HepG2 (cell line): Measurements from ENCODE around the gene NOL4L. TPM values are rescaled to one million over a fixed set of nuclear protein-coding genes. Genes with fewer than 3 reads are reported as not detected.

Experiments used
- ATRX ChIP-seq: sonication (generic); formaldehyde crosslinking; IDR thresholded peaks from 2 replicates; pipeline ENCODE4 v1.4.0; 2020; ENCODE audit warnings: missing genetic modification reagents, borderline replicate concordance
- EP300 ChIP-seq, 3 experiments: sonication (generic) in 1 of 3; formaldehyde crosslinking in 1 of 3; IDR thresholded peaks; 2 replicates each; pipeline versions ENCODE4 v1.5.1 to v1.6.1; 2011 to 2020; ENCODE audit warnings: low read depth in 2 of 3, low read length in 2 of 3, borderline replicate concordance in 1 of 3, improper control_type of control experiment in 1 of 3, mild to moderate bottlenecking in 1 of 3, missing genetic modification reagents in 1 of 3, moderate library complexity in 1 of 3
- ETV5 ChIP-seq: IDR thresholded peaks from 2 replicates; pipeline ENCODE4 v1.6.1; 2018; ENCODE audit warnings: missing biosample characterization, missing genetic modification reagents, inconsistent platforms, borderline replicate concordance
- HOXA9 ChIP-seq: sonication (generic); formaldehyde crosslinking; IDR thresholded peaks from 2 replicates; pipeline ENCODE4 v1.8.1; 2022; ENCODE audit warnings: missing genetic modification reagents, mild to moderate bottlenecking, moderate library complexity, borderline replicate concordance
- KDM3A ChIP-seq: IDR thresholded peaks from 2 replicates; pipeline ENCODE4 v1.6.1; 2018; ENCODE audit warnings: low read depth, missing compliant biosample characterization
- MLLT10 ChIP-seq: sonication (generic); formaldehyde crosslinking; IDR thresholded peaks from 2 replicates; pipeline ENCODE4 v1.4.0; 2020; ENCODE audit warnings: missing genetic modification reagents
- REXO4 ChIP-seq: sonication (generic); formaldehyde crosslinking; IDR thresholded peaks from 2 replicates; pipeline ENCODE4 v1.8.0; 2022; ENCODE audit warnings: missing genetic modification reagents, mild to moderate bottlenecking, borderline replicate concordance
- TEAD3 ChIP-seq: optimal IDR thresholded peaks from 2 replicates; pipeline ENCODE3; 2016; ENCODE audit warnings: borderline replicate concordance
- TFDP2 ChIP-seq: sonication (generic); formaldehyde crosslinking; IDR thresholded peaks from 2 replicates; pipeline ENCODE4 v1.4.0; 2020; ENCODE audit warnings: missing genetic modification reagents
- TMF1 ChIP-seq: sonication (generic); formaldehyde crosslinking; IDR thresholded peaks from 2 replicates; pipeline ENCODE4 v1.8.1; 2022; ENCODE audit warnings: low read depth, missing genetic modification reagents
- TRIM24 ChIP-seq: sonication (generic); formaldehyde crosslinking; IDR thresholded peaks from 2 replicates; pipeline ENCODE4 v1.8.0; 2022; ENCODE audit warnings: mild to moderate bottlenecking, missing genetic modification reagents
- ZNF136 ChIP-seq: sonication (generic); formaldehyde crosslinking; IDR thresholded peaks from 2 replicates; pipeline ENCODE4 v1.8.1; 2022; ENCODE audit warnings: low read depth, mild to moderate bottlenecking, moderate library complexity, missing genetic modification reagents
- ZNF232 ChIP-seq: sonication (generic); formaldehyde crosslinking; IDR thresholded peaks from 2 replicates; pipeline ENCODE4 v1.4.0; 2020; ENCODE audit warnings: missing genetic modification reagents, borderline replicate concordance
- ZNF235 ChIP-seq: sonication (generic); formaldehyde crosslinking; IDR thresholded peaks from 2 replicates; pipeline ENCODE4 v1.8.1; 2023; ENCODE audit warnings: mild to moderate bottlenecking, missing genetic modification reagents, borderline replicate concordance
- ZNF44 ChIP-seq: sonication (generic); formaldehyde crosslinking; IDR thresholded peaks from 2 replicates; pipeline ENCODE4 v1.5.1; 2020; ENCODE audit warnings: mild to moderate bottlenecking, missing genetic modification reagents
- ZNF572 ChIP-seq: sonication (generic); formaldehyde crosslinking; IDR thresholded peaks from 2 replicates; pipeline ENCODE4 v1.5.1; 2020; ENCODE audit warnings: mild to moderate bottlenecking, missing genetic modification reagents
- ZNF577 ChIP-seq: sonication (generic); formaldehyde crosslinking; IDR thresholded peaks from 2 replicates; pipeline ENCODE4 v1.4.0; 2020; ENCODE audit warnings: mild to moderate bottlenecking, low read depth, missing genetic modification reagents, borderline replicate concordance
- ZSCAN22 ChIP-seq: sonication (generic); formaldehyde crosslinking; IDR thresholded peaks from 2 replicates; pipeline ENCODE4 v1.4.0; 2020; ENCODE audit warnings: mild to moderate bottlenecking, missing genetic modification reagents
- polyA plus RNA-seq, 8 experiments: library from polyadenylated mRNA; depleted of rRNA in 3 of 8; stranded (reverse) in 7 of 8; unstranded in 1 of 8; fragments of >200 nt; fragmentation: Illumina TruSeq in 4 of 8; extraction: Trizol in 4 of 8; gene quantifications; 2 replicates each; pipeline versions ENCODE4 v1.2.1 to v1.2.3, GENCODE V29; 2011 to 2016; ENCODE audit warnings: low read depth in 4 of 8, missing spikeins in 1 of 8, mixed read lengths in 1 of 8; ENCODE audit not compliant: insufficient read depth in 1 of 8
- total RNA-seq, 5 experiments: library from RNA; depleted of rRNA; stranded (reverse); fragments of >200 nt; fragmentation: Illumina TruSeq; extraction: Trizol; gene quantifications; 2 replicates each; pipeline ENCODE4 v1.2.3, GENCODE V29; 2016; ENCODE audit warnings: low read depth in 1 of 5
- TF ChIP-seq, protein P1 (sequence below): sonication (generic); formaldehyde crosslinking; conservative IDR thresholded peaks from 2 replicates; pipeline ENCODE4 v1.8.0; 2022; ENCODE audit warnings: mild to moderate bottlenecking, moderate library complexity, missing genetic modification reagents
- TF ChIP-seq, protein P2 (sequence below): sonication (generic); formaldehyde crosslinking; IDR thresholded peaks from 2 replicates; pipeline ENCODE4 v1.8.0; 2022; ENCODE audit warnings: missing genetic modification reagents, mild to moderate bottlenecking, borderline replicate concordance
- TF ChIP-seq, protein P3 (sequence below): sonication (generic); formaldehyde crosslinking; IDR thresholded peaks from 2 replicates; pipeline ENCODE4 v1.4.0; 2020; ENCODE audit warnings: missing genetic modification reagents

Gene NOL4L
- total and polyA plus RNA-seq, 2 of the 13 experiments (the other 11 are each of a cell fraction or from before 2014, with no cell fraction given): 16.6 to 35.4 TPM

- TF ChIP-seq, protein P1, sequence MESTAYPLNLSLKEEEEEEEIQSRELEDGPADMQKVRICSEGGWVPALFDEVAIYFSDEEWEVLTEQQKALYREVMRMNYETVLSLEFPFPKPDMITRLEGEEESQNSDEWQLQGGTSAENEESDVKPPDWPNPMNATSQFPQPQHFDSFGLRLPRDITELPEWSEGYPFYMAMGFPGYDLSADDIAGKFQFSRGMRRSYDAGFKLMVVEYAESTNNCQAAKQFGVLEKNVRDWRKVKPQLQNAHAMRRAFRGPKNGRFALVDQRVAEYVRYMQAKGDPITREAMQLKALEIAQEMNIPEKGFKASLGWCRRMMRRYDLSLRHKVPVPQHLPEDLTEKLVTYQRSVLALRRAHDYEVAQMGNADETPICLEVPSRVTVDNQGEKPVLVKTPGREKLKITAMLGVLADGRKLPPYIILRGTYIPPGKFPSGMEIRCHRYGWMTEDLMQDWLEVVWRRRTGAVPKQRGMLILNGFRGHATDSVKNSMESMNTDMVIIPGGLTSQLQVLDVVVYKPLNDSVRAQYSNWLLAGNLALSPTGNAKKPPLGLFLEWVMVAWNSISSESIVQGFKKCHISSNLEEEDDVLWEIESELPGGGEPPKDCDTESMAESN (CRISPR knock-in tag): 0 out of 2 replicates have a peak, but pooled peaks have one; percentile 29
- peak; percentile 59 for TF ChIP-seq TEAD3
- TF ChIP-seq ATRX (CRISPR knock-in tag): no peak
- TF ChIP-seq MLLT10: no peak
- TF ChIP-seq, protein P2, sequence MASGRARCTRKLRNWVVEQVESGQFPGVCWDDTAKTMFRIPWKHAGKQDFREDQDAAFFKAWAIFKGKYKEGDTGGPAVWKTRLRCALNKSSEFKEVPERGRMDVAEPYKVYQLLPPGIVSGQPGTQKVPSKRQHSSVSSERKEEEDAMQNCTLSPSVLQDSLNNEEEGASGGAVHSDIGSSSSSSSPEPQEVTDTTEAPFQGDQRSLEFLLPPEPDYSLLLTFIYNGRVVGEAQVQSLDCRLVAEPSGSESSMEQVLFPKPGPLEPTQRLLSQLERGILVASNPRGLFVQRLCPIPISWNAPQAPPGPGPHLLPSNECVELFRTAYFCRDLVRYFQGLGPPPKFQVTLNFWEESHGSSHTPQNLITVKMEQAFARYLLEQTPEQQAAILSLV (CRISPR knock-in tag): 0 out of 2 replicates have a peak, but pooled peaks have one; percentile 53
- TF ChIP-seq EP300 (IDR thresholded peaks at IDR 0.05; ENCODE audit: low read depth in 2 of 2, low read length in 2 of 2): peak in 1 of 2 experiments; percentile 21; a peak in 1 of 4 replicates
- peak; percentile 59 for TF ChIP-seq EP300 (CRISPR knock-in tag; IDR thresholded peaks at IDR 0.05; ENCODE audit: borderline replicate concordance)
- no peak for TF ChIP-seq REXO4 (CRISPR knock-in tag)
- no peak for TF ChIP-seq ZNF577 (CRISPR knock-in tag)
- TF ChIP-seq ZNF572 (CRISPR knock-in tag): no peak
- TF ChIP-seq ETV5: no peak
- no peak for TF ChIP-seq ZSCAN22 (CRISPR knock-in tag)
- TF ChIP-seq ZNF44: no peak
- TF ChIP-seq TMF1 (CRISPR knock-in tag): no peak
- TF ChIP-seq, protein P3, sequence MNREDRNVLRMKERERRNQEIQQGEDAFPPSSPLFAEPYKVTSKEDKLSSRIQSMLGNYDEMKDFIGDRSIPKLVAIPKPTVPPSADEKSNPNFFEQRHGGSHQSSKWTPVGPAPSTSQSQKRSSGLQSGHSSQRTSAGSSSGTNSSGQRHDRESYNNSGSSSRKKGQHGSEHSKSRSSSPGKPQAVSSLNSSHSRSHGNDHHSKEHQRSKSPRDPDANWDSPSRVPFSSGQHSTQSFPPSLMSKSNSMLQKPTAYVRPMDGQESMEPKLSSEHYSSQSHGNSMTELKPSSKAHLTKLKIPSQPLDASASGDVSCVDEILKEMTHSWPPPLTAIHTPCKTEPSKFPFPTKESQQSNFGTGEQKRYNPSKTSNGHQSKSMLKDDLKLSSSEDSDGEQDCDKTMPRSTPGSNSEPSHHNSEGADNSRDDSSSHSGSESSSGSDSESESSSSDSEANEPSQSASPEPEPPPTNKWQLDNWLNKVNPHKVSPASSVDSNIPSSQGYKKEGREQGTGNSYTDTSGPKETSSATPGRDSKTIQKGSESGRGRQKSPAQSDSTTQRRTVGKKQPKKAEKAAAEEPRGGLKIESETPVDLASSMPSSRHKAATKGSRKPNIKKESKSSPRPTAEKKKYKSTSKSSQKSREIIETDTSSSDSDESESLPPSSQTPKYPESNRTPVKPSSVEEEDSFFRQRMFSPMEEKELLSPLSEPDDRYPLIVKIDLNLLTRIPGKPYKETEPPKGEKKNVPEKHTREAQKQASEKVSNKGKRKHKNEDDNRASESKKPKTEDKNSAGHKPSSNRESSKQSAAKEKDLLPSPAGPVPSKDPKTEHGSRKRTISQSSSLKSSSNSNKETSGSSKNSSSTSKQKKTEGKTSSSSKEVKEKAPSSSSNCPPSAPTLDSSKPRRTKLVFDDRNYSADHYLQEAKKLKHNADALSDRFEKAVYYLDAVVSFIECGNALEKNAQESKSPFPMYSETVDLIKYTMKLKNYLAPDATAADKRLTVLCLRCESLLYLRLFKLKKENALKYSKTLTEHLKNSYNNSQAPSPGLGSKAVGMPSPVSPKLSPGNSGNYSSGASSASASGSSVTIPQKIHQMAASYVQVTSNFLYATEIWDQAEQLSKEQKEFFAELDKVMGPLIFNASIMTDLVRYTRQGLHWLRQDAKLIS: no peak
- TF ChIP-seq TFDP2: no peak
- TF ChIP-seq TRIM24: no peak
- TF ChIP-seq ZNF136 (CRISPR knock-in tag): 0 out of 2 replicates have a peak, but pooled peaks have one; percentile 36
- no peak for TF ChIP-seq KDM3A (CRISPR knock-in tag)
- no peak for TF ChIP-seq ZNF235
- no peak for TF ChIP-seq HOXA9 (CRISPR knock-in tag)
- no peak for TF ChIP-seq ZNF232 (CRISPR knock-in tag)
Observed at GRCh38 chr20:32437391-32438074, 147.6 kb downstream of the NOL4L start (continued).
